K562 (cell line): ENCODE results near the gene RGS17. TPM values are rescaled to one million over a fixed set of nuclear protein-coding genes. Genes with fewer than 3 reads are reported as not detected.

Source experiments
- BCOR ChIP-seq: fragments of 450-650 bp; IDR thresholded peaks from 2 replicates; pipeline ENCODE4 v1.6.1; 2016
- BRCA1 ChIP-seq, 2 experiments: fragments of 450-650 bp in 1 of 2; sonication (generic) in 1 of 2; formaldehyde crosslinking in 1 of 2; IDR thresholded peaks; 2 replicates each; pipeline versions ENCODE4 v1.5.0 to v1.6.1; 2017 to 2020; ENCODE audit warnings: mild to moderate bottlenecking in 1 of 2, missing genetic modification reagents in 1 of 2
- CBFA2T2 ChIP-seq: fragments of 450-650 bp; conservative IDR thresholded peaks from 2 replicates; pipeline ENCODE4 v1.6.1; 2017; ENCODE audit warnings: mild to moderate bottlenecking
- CBX2 ChIP-seq: fragments of 200-600 bp; sonication (generic); IDR thresholded peaks from one replicate; pipeline ENCODE4 v1.6.1; 2012; ENCODE audit warnings: mild to moderate bottlenecking, low read length, inconsistent platforms; ENCODE audit not compliant: insufficient read depth, poor library complexity, severe bottlenecking
- CTCFL ChIP-seq: IDR thresholded peaks from 2 replicates; pipeline ENCODE4 v1.6.1; 2011; ENCODE audit warnings: borderline replicate concordance, low read depth, mild to moderate bottlenecking, moderate library complexity, low read length; ENCODE audit not compliant: insufficient read depth, poor library complexity, severe bottlenecking
- CXXC5 ChIP-seq: fragments of 250-450 bp; sonication (Bioruptor Pico); IDR thresholded peaks from 2 replicates; pipeline ENCODE4 v1.8.0; 2022; ENCODE audit warnings: inconsistent platforms, mild to moderate bottlenecking, moderate library complexity
- ESRRB ChIP-seq: fragments of 250-450 bp; sonication (Bioruptor Pico); IDR thresholded peaks from 2 replicates; pipeline ENCODE4 v1.5.0; 2020; ENCODE audit warnings: mild to moderate bottlenecking, moderate library complexity, borderline replicate concordance
- FIP1L1 ChIP-seq: fragments of 200-400 bp; formaldehyde crosslinking; IDR thresholded peaks from 2 replicates; pipeline ENCODE4 v1.6.1; 2018; ENCODE audit warnings: mild to moderate bottlenecking, low read depth, low read length; ENCODE audit not compliant: poor library complexity, severe bottlenecking
- FOXA1 ChIP-seq: fragments of 450-650 bp; IDR thresholded peaks from 2 replicates; pipeline ENCODE4 v1.6.1; 2016; ENCODE audit warnings: mild to moderate bottlenecking, borderline replicate concordance
- FOXK2 ChIP-seq, 2 experiments: fragments of 450-650 bp; IDR thresholded peaks in 1 of 2; conservative IDR thresholded peaks in 1 of 2; 2 replicates each; pipeline ENCODE4 v1.6.1; 2016; ENCODE audit warnings: low read depth in 2 of 2, mild to moderate bottlenecking in 1 of 2
- HDAC1 ChIP-seq, 2 experiments: fragments of 450-650 bp; IDR thresholded peaks; 2 replicates each; pipeline ENCODE4 v1.6.1; 2016 to 2017; ENCODE audit warnings: inconsistent platforms in 1 of 2, mild to moderate bottlenecking in 1 of 2, moderate library complexity in 1 of 2
- IRF2 ChIP-seq: sonication (generic); formaldehyde crosslinking; IDR thresholded peaks from 2 replicates; pipeline ENCODE4 v1.8.1; 2022; ENCODE audit warnings: mild to moderate bottlenecking, missing genetic modification reagents
- KDM1A ChIP-seq, 2 experiments: fragments of 450-650 bp; IDR thresholded peaks; 2 replicates each; pipeline ENCODE4 v1.6.1; 2016; ENCODE audit warnings: mild to moderate bottlenecking in 2 of 2
- LCOR ChIP-seq: sonication (generic); formaldehyde crosslinking; IDR thresholded peaks from 2 replicates; pipeline ENCODE4 v1.8.0; 2022; ENCODE audit warnings: mild to moderate bottlenecking, missing genetic modification reagents
- MAFF ChIP-seq: IDR thresholded peaks from 2 replicates; pipeline ENCODE4 v1.6.1; 2012; ENCODE audit warnings: low read length, improper control_type of control experiment
- MTA3 ChIP-seq: fragments of 450-650 bp; formaldehyde crosslinking; IDR thresholded peaks from 2 replicates; pipeline ENCODE4 v1.6.1; 2017; ENCODE audit warnings: mild to moderate bottlenecking, borderline replicate concordance
- NFRKB ChIP-seq: fragments of 450-650 bp; IDR thresholded peaks from 2 replicates; pipeline ENCODE4 v1.6.1; 2016; ENCODE audit warnings: low read depth
- NR1H2 ChIP-seq: sonication (generic); formaldehyde crosslinking; IDR thresholded peaks from 2 replicates; pipeline ENCODE4 v1.4.0; 2020; ENCODE audit warnings: mild to moderate bottlenecking, missing genetic modification reagents
- RBFOX2 ChIP-seq: fragments of 200-400 bp; formaldehyde crosslinking; IDR thresholded peaks from 2 replicates; pipeline ENCODE4 v1.6.1; 2017; ENCODE audit warnings: low read depth, mild to moderate bottlenecking, low read length, moderate library complexity
- RFX1 ChIP-seq: fragments of 450-650 bp; IDR thresholded peaks from 2 replicates; pipeline ENCODE4 v1.6.1; 2016; ENCODE audit warnings: mild to moderate bottlenecking, moderate library complexity
- SMAD1 ChIP-seq: fragments of 150-350 bp; IDR thresholded peaks from 2 replicates; pipeline ENCODE4 v1.6.1; 2014; ENCODE audit warnings: low read length, low read depth; ENCODE audit not compliant: partially characterized antibody
- TRIM28 ChIP-seq: fragments of 450-650 bp; IDR thresholded peaks from 2 replicates; pipeline ENCODE4 v1.6.1; 2017
- ZBED1 ChIP-seq: IDR thresholded peaks from 2 replicates; pipeline ENCODE4 v1.6.1; 2014
- ZKSCAN8 ChIP-seq: fragments of 200-800 bp; sonication (Bioruptor generic); IDR thresholded peaks from 2 replicates; pipeline ENCODE4 v1.6.1; 2016; ENCODE audit warnings: missing genetic modification characterization, missing compliant biosample characterization
- ZNF124 ChIP-seq: sonication (generic); formaldehyde crosslinking; IDR thresholded peaks from 2 replicates; pipeline ENCODE4 v1.8.1; 2022; ENCODE audit warnings: missing genetic modification reagents
- ZNF165 ChIP-seq: fragments of 250-450 bp; sonication (Bioruptor Pico); IDR thresholded peaks from 2 replicates; pipeline ENCODE4 v1.4.0; 2020; ENCODE audit warnings: borderline replicate concordance
- ZNF212 ChIP-seq: fragments of 450-650 bp; formaldehyde crosslinking; IDR thresholded peaks from 2 replicates; pipeline ENCODE4 v1.4.0; 2020; ENCODE audit warnings: mild to moderate bottlenecking
- ZNF282 ChIP-seq: sonication (generic); formaldehyde crosslinking; IDR thresholded peaks from 2 replicates; pipeline ENCODE4 v1.8.1; 2023; ENCODE audit warnings: missing genetic modification reagents
- ZNF324 ChIP-seq: fragments of 250-450 bp; sonication (Bioruptor Pico); IDR thresholded peaks from 2 replicates; pipeline ENCODE4 v1.4.0; 2020; ENCODE audit warnings: mild to moderate bottlenecking
- ZNF511 ChIP-seq: sonication (generic); formaldehyde crosslinking; IDR thresholded peaks from 2 replicates; pipeline ENCODE4 v1.8.0; 2022; ENCODE audit warnings: mild to moderate bottlenecking, missing genetic modification reagents
- ZNF780A ChIP-seq: fragments of 250-450 bp; sonication (Bioruptor Pico); IDR thresholded peaks from 2 replicates; pipeline ENCODE4 v1.5.0; 2021; ENCODE audit warnings: mild to moderate bottlenecking
- polyA plus RNA-seq, 8 experiments: library from polyadenylated mRNA; depleted of rRNA in 4 of 8; stranded (reverse) in 5 of 8; unstranded in 3 of 8; fragments of >200 nt; fragmentation: Nextera tagmentation in 2 of 8; fragmentation: Illumina TruSeq in 1 of 8; extraction: Ambion mirVana in 2 of 8; extraction: Trizol in 1 of 8; gene quantifications; 2 replicates each; pipeline versions ENCODE4 v1.2.1 to v1.2.3, GENCODE V29; 2011 to 2014; ENCODE audit warnings: inconsistent platforms in 1 of 8, missing spikeins in 1 of 8
- total RNA-seq, 7 experiments: library from RNA; depleted of rRNA in 6 of 7; stranded (reverse); fragments of >200 nt in 6 of 7; fragmentation: Illumina TruSeq in 2 of 7; extraction: Trizol in 2 of 7; gene quantifications; 2 replicates each; pipeline versions ENCODE4 v1.2.1 to v1.2.3, GENCODE V29; 2011 to 2021; ENCODE audit warnings: low replicate concordance in 1 of 7

Gene RGS17
- total and polyA plus RNA-seq, 9 of the 15 experiments (the other 6 are each of a cell fraction or from before 2014, with no cell fraction given): 0.01 to 0.14 (median 0.08) TPM; not detected in 6

- no peak for TF ChIP-seq CTCFL
- peak; percentile 69 for TF ChIP-seq RBFOX2
- TF ChIP-seq RFX1: no peak
- TF ChIP-seq ZNF780A (CRISPR knock-in tag): no peak
- no peak for TF ChIP-seq BRCA1 (IDR thresholded peaks at IDR 0.05)
- no peak for TF ChIP-seq BRCA1 (CRISPR knock-in tag; IDR thresholded peaks at IDR 0.05)
- TF ChIP-seq KDM1A (IDR thresholded peaks at IDR 0.05): peak; percentile 8 to 55; a peak in 2 of 4 replicates
- TF ChIP-seq FOXK2 (conservative IDR thresholded peaks at IDR 0.05 in 1 of 2, IDR thresholded peaks at IDR 0.05 in 1 of 2; ENCODE audit: low read depth in 2 of 2): no peak
- peak; percentile 32 for TF ChIP-seq FIP1L1
- TF ChIP-seq HDAC1 (IDR thresholded peaks at IDR 0.05): no peak
- TF ChIP-seq MTA3: no peak
- TF ChIP-seq ZBED1: no peak
- no peak for TF ChIP-seq CBX2
- TF ChIP-seq FOXA1: no peak
- TF ChIP-seq NFRKB: no peak
- no peak for TF ChIP-seq ZNF212 (CRISPR knock-in tag)
- TF ChIP-seq ZNF124 (CRISPR knock-in tag): no peak
- TF ChIP-seq BCOR: peak; percentile 87
- no peak for TF ChIP-seq ZNF324 (CRISPR knock-in tag)
- no peak for TF ChIP-seq NR1H2 (CRISPR knock-in tag)
- no peak for TF ChIP-seq ZNF511
- TF ChIP-seq CXXC5 (CRISPR knock-in tag): no peak
- no peak for TF ChIP-seq ZNF282
- TF ChIP-seq MAFF: no peak
- TF ChIP-seq CBFA2T2: no peak
- TF ChIP-seq LCOR (CRISPR knock-in tag): no peak
- TF ChIP-seq ESRRB (CRISPR knock-in tag): no peak
- no peak for TF ChIP-seq TRIM28
- TF ChIP-seq SMAD1: no peak
- no peak for TF ChIP-seq IRF2
- TF ChIP-seq ZNF165 (CRISPR knock-in tag): no peak
- no peak for TF ChIP-seq ZKSCAN8 (CRISPR knock-in tag)
These were observed 150.4 kb downstream of the RGS17 start (continued) for GRCh38 chr6:152980656-152981055.
